Endothelial cell of umbilical vein (primary cell): ENCODE data around the gene CACNA2D1. TPM values are rescaled to one million over a fixed set of nuclear protein-coding genes. Genes with fewer than 3 reads are reported as not detected.

ENCODE experiments used
- BruUV-seq: library from RNA; stranded (reverse); fragments of 400-500 nt; replicated peaks from 2 replicates; lab custom pipeline; 2021; lab: Mats Ljungman, UMichigan
- CTCF ChIA-PET: fragments of 300-600, 350-600 bp; sonication (Branson Sonifier 250); formaldehyde crosslinking; loops from one replicate; lab custom pipeline; 2021; ENCODE audit warnings: antibody characterized with exemption, inconsistent platforms; lab: Charles Lee
- POLR2A ChIA-PET: fragments of 300-600, 350-600 bp; sonication (Branson Sonifier 250); formaldehyde crosslinking; loops from one replicate; lab custom pipeline; 2021; ENCODE audit warnings: antibody characterized with exemption, inconsistent platforms; lab: Charles Lee
- DNase-seq: peaks from one replicate; pipeline ENCODE4 v3.0.0-alpha.2; 2011; ENCODE audit warnings: low read depth, low spot score
- FAIRE-seq: peaks from 2 replicates; lab custom pipeline; 2011; peaks lifted over from hg19 to GRCh38; lab: Jason Lieb, UNC
- H2AFZ ChIP-seq: 2 replicates; pipeline ENCODE4 v1.6.0; 2012; ENCODE audit warnings: low read depth, low read length, control low read depth, inconsistent platforms
- H3K27ac ChIP-seq: 2 replicates; pipeline ENCODE4 v1.5.1; 2011; ENCODE audit warnings: low read depth, mild to moderate bottlenecking, control low read depth, low read length, moderate library complexity; ENCODE audit not compliant: insufficient read depth
- H3K27me3 ChIP-seq, 2 experiments: 2 replicates each; pipeline versions ENCODE4 v1.6.0 to v1.6.1; 2011; ENCODE audit warnings: low read length in 2 of 2, mixed read lengths in 1 of 2; ENCODE audit not compliant: control insufficient read depth in 2 of 2, insufficient read depth in 2 of 2
- H3K36me3 ChIP-seq, 2 experiments: 2 replicates in 1 of 2; 3 replicates in 1 of 2; pipeline ENCODE4 v1.5.1; 2011; ENCODE audit warnings: low read length in 2 of 2, mild to moderate bottlenecking in 1 of 2, moderate library complexity in 1 of 2; ENCODE audit not compliant: control insufficient read depth in 2 of 2, insufficient read depth in 2 of 2; ENCODE audit errors: extremely low read depth in 1 of 2
- H3K4me1 ChIP-seq: 3 replicates; pipeline ENCODE4 v1.5.1; 2011; ENCODE audit warnings: mild to moderate bottlenecking, low read length; ENCODE audit not compliant: control insufficient read depth, insufficient read depth; ENCODE audit errors: extremely low read depth
- H3K4me2 ChIP-seq: 2 replicates; pipeline ENCODE4 v1.6.1; 2011; ENCODE audit warnings: low read length, control low read depth, mixed read lengths; ENCODE audit not compliant: insufficient read depth
- H3K4me3 ChIP-seq, 3 experiments: fragments of 200-600 bp in 1 of 3; sonication (generic), shearing (Covaris generic) in 1 of 3; replicated peaks in 1 of 3; 2 replicates each; pipeline ENCODE4 v1.5.1; 2011 to 2016; ENCODE audit warnings: control low read depth in 3 of 3, low read length in 3 of 3, mild to moderate bottlenecking in 2 of 3, inconsistent platforms in 1 of 3, low read depth in 1 of 3, moderate library complexity in 1 of 3; ENCODE audit not compliant: insufficient read depth in 1 of 3
- H3K79me2 ChIP-seq: 2 replicates; pipeline ENCODE4 v1.6.0; 2012; ENCODE audit warnings: low read length, inconsistent platforms; ENCODE audit not compliant: control insufficient read depth, insufficient read depth
- H3K9ac ChIP-seq: replicated peaks from 2 replicates; pipeline ENCODE3; 2011; ENCODE audit warnings: low read length, control low read depth; ENCODE audit not compliant: insufficient read depth; ENCODE audit errors: extremely low read depth
- H3K9me1 ChIP-seq: replicated peaks from 3 replicates; pipeline ENCODE4 v1.6.0; 2011; ENCODE audit warnings: mild to moderate bottlenecking, low read length; ENCODE audit not compliant: control insufficient read depth, insufficient read depth; ENCODE audit errors: extremely low read depth
- H3K9me3 ChIP-seq: replicated peaks from 2 replicates; pipeline ENCODE4 v1.5.1; 2012; ENCODE audit warnings: low read length, inconsistent platforms; ENCODE audit not compliant: control insufficient read depth, insufficient read depth
- H4K20me1 ChIP-seq: replicated peaks from 2 replicates; pipeline ENCODE3; 2011; ENCODE audit warnings: mild to moderate bottlenecking, low read length; ENCODE audit not compliant: control insufficient read depth, insufficient read depth; ENCODE audit errors: extremely low read depth
- CTCF ChIP-seq, 2 donors: IDR thresholded peaks; 1 replicate in 1 of 2; 2 replicates in 1 of 2; pipeline ENCODE4 v1.5.1; 2011; ENCODE audit warnings: low read length in 2 of 2, mild to moderate bottlenecking in 2 of 2, moderate library complexity in 2 of 2, control low read depth in 1 of 2, inconsistent platforms in 1 of 2, low read depth in 1 of 2; ENCODE audit not compliant: insufficient read depth in 1 of 2; ENCODE audit errors: extremely low read depth in 1 of 2
- EZH2 ChIP-seq: IDR thresholded peaks from 2 replicates; pipeline ENCODE4 v1.6.1; 2012; ENCODE audit warnings: borderline replicate concordance, low read depth, mild to moderate bottlenecking, moderate library complexity, low read length, inconsistent platforms; ENCODE audit not compliant: severe bottlenecking
- FOS ChIP-seq: IDR thresholded peaks from 2 replicates; pipeline ENCODE4 v1.6.1; 2011; ENCODE audit warnings: mild to moderate bottlenecking, low read length, moderate library complexity, borderline replicate concordance; ENCODE audit not compliant: insufficient read depth
- GATA2 ChIP-seq: IDR thresholded peaks from 2 replicates; pipeline ENCODE4 v1.7.0; 2011; ENCODE audit warnings: low read depth, mild to moderate bottlenecking, moderate library complexity, mixed read lengths, low read length; ENCODE audit not compliant: insufficient read length, insufficient read depth
- JUN ChIP-seq: IDR thresholded peaks from 2 replicates; pipeline ENCODE4 v1.6.1; 2011; ENCODE audit warnings: borderline replicate concordance, low read depth; ENCODE audit not compliant: insufficient read length, insufficient read depth
- MAX ChIP-seq: IDR thresholded peaks from 2 replicates; pipeline ENCODE4 v1.6.1; 2011; ENCODE audit not compliant: insufficient read depth, insufficient read length
- MYC ChIP-seq: IDR thresholded peaks from one replicate; pipeline ENCODE4 v1.6.1; 2011; ENCODE audit warnings: mild to moderate bottlenecking, low read depth, low read length
- POLR2A ChIP-seq: IDR thresholded peaks from 2 replicates; pipeline ENCODE4 v1.6.1; 2012; ENCODE audit warnings: low read depth, mild to moderate bottlenecking, control low read depth, low read length
- POLR2AphosphoS5 ChIP-seq: IDR thresholded peaks from 2 replicates; pipeline ENCODE4 v1.6.1; 2012; ENCODE audit warnings: low read depth, mild to moderate bottlenecking, control low read depth, low read length, moderate library complexity; ENCODE audit not compliant: insufficient read depth
- dilution Hi-C: fragments of 300-500 bp; cut with MboI; formaldehyde crosslinking; loops from one replicate; pipeline ENCODE4 v1.15.0; 2019; ENCODE audit warnings: low sequenced_read_pairs; ENCODE audit not compliant: extremely low pct_ligation_motif_present
- intact Hi-C: fragments of 100-400 bp; cut with micrococcal nuclease; formaldehyde crosslinking; loops from one replicate; pipeline ENCODE4 v1.10.0; 2022
- polyA plus RNA-seq, 4 experiments: library from polyadenylated mRNA; depleted of rRNA in 3 of 4; stranded (reverse) in 3 of 4; unstranded in 1 of 4; fragments of >200 nt; gene quantifications; 2 replicates each; pipeline versions ENCODE4 v1.2.1 to v1.2.3, GENCODE V29; 2011 to 2012; ENCODE audit warnings: missing spikeins in 1 of 4
- total RNA-seq: library from RNA; stranded (reverse); gene quantifications from 2 replicates; pipeline ENCODE4 v1.2.3, GENCODE V29; 2021

The CACNA2D1 gene
- total and polyA plus RNA-seq, 2 donors (not counting 3 experiments of a cell fraction or from before 2014, with no cell fraction given): 4.1 to 38.6 TPM

GRCh38 chr7:82471351-82472020 is 27.9 kb upstream of the CACNA2D1 start:
- Histone ChIP-seq H3K79me2 (no peaks in the 10 kb centered on the region), H3K27me3 (no peaks in the 10 kb centered on the region), H3K9me3 (no peaks in the 10 kb centered on the region), H3K9ac (no peak overlapping the region), H3K4me1 (no peaks in the 10 kb centered on the region), H3K27ac (no peak overlapping the region), H3K9me1 (no peaks in the 10 kb centered on the region), H3K4me3 (no peak overlapping the region), H2AFZ (no peak overlapping the region), H3K36me3 (no peaks in the 10 kb centered on the region), H3K4me2 (no peak overlapping the region), H4K20me1 (no peaks in the 10 kb centered on the region)
- dilution Hi-C loops: no loop called here
- BruUV-seq: no TSS peak
- TF ChIP-seq POLR2AphosphoS5 (no peak), POLR2A (no peak), MAX (no peak), GATA2 (no peak)
- CTCF ChIA-PET: interaction anchor here (0.8 to 1.3 kb wide), 2 partner anchors 10 to 237 kb away, joined by 3 to 5 read pairs; no protein-coding TSS in a partner anchor
- POLR2A ChIA-PET: no interaction called here
- FAIRE-seq (no peak), DNase-seq (no peak)
- intact Hi-C loops: no loop called here

- no peaks in the 10 kb centered on the region for H3K36me3 ChIP-seq
- dilution Hi-C loops: no loop called here
- TF ChIP-seq EZH2 (no peak), FOS (no peak), GATA2 (no peak), POLR2A (no peak), MAX (no peak), JUN (no peak), MYC (no peak), POLR2AphosphoS5 (no peak), CTCF (IDR thresholded peaks at IDR 0.05; ENCODE audit: extremely low read depth in 1 of 2, insufficient read depth in 1 of 2, low read depth in 1 of 2, low read length in 2 of 2) (no peak)
- H3K4me3 ChIP-seq: no peak overlapping the region
- H3K9ac ChIP-seq: no peak overlapping the region
- H3K9me1 ChIP-seq: no peaks in the 10 kb centered on the region
- H3K27ac ChIP-seq: no peak overlapping the region
- H4K20me1 ChIP-seq: no peaks in the 10 kb centered on the region
- no peak overlapping the region for H3K4me2 ChIP-seq
- no peaks in the 10 kb centered on the region for H3K27me3 ChIP-seq
- H3K4me1 ChIP-seq: no peaks in the 10 kb centered on the region
- H2AFZ ChIP-seq: no peak overlapping the region
- no peak for DNase-seq
- no peak for FAIRE-seq
- BruUV-seq: no TSS peak
- H3K79me2 ChIP-seq: no peaks in the 10 kb centered on the region
- H3K9me3 ChIP-seq: no peaks in the 10 kb centered on the region
- POLR2A ChIA-PET: no interaction called here
- CTCF ChIA-PET: interaction anchor here (1.4 kb wide), 1 partner anchor 12 kb away, joined by 5 read pairs; no protein-coding TSS in a partner anchor
- intact Hi-C loops: no loop called here
Observed at GRCh38 chr7:82469207-82469606, 25.6 kb upstream of the CACNA2D1 start.
